Body of pancreas (tissue), 4 donors: ENCODE measurements around the gene STX19. TPM values are rescaled to one million over a fixed set of nuclear protein-coding genes. Genes with fewer than 3 reads are reported as not detected.
A peak's percentile ranks its signal among the peaks of the same experiment; 100 is the strongest.

Source experiments
- ATAC-seq: fragments of 150-250 bp; one replicate; pipeline ENCODE4 v1.9.1; 2016
- DNase-seq, 4 donors: peaks; one replicate each; pipeline ENCODE4 v3.0.0-alpha.2; 2019
- H3K27ac ChIP-seq, 4 donors: fragments of 200-600 bp; sonication (generic); 1 replicate in 3 of 4; 2 replicates in 1 of 4; pipeline versions ENCODE4 v1.5.1 to v1.6.1; 2016 to 2019; ENCODE audit warnings: mild to moderate bottlenecking in 1 of 4, mixed read lengths in 1 of 4, moderate library complexity in 1 of 4
- H3K27me3 ChIP-seq, 2 donors: fragments of 200-600 bp; sonication (generic); one replicate each; pipeline ENCODE4 v1.6.0; 2016; ENCODE audit warnings: mild to moderate bottlenecking in 1 of 2
- H3K36me3 ChIP-seq, 2 donors: fragments of 200-600 bp; sonication (generic); replicated peaks in 1 of 2; 2 replicates each; pipeline ENCODE4 v1.5.1; 2016; ENCODE audit warnings: low read depth in 2 of 2; ENCODE audit not compliant: insufficient read depth in 1 of 2
- H3K4me1 ChIP-seq: fragments of 200-600 bp; sonication (generic); one replicate; pipeline ENCODE4 v1.6.0; 2016
- H3K4me3 ChIP-seq, 2 donors: fragments of 200-600 bp; sonication (generic); 1 replicate in 1 of 2; 2 replicates in 1 of 2; pipeline ENCODE4 v1.5.1; 2016 to 2019
- H3K9me3 ChIP-seq, 3 donors: fragments of 200-600 bp; sonication (generic); 1 replicate in 2 of 3; 2 replicates in 1 of 3; pipeline ENCODE4 v1.5.1; 2016
- POLR2A ChIP-seq, 3 donors: fragments of 450-650 bp; IDR thresholded peaks; one replicate each; pipeline ENCODE4 v1.6.1; 2016; ENCODE audit warnings: antibody characterized with exemption in 3 of 3, mild to moderate bottlenecking in 2 of 3
- WGBS, 2 donors: methylation state at CpG; one replicate each; pipeline ENCODE4 v1.1.5; 2017; 5-methylcytosine and 5-hydroxymethylcytosine counted together
- intact Hi-C: fragments of 100-400 bp; cut with DNase I; formaldehyde crosslinking; loops from one replicate; pipeline ENCODE4 v1.15.1; 2023
- total RNA-seq, 2 donors: library from RNA; depleted of rRNA; stranded (reverse); fragments of >200 nt; gene quantifications; one replicate each; pipeline ENCODE4 v1.1.0, GENCODE V29; 2016
- TF ChIP-seq, protein P1 (sequence below), 7 experiments: fragments of 450-650 bp in 4 of 7; fragments of 200-600 bp in 3 of 7; sonication (generic) in 3 of 7; IDR thresholded peaks; one replicate each; pipeline ENCODE4 v1.5.1; 2016 to 2019; ENCODE audit warnings: antibody characterized with exemption in 7 of 7

Gene STX19, protein sequence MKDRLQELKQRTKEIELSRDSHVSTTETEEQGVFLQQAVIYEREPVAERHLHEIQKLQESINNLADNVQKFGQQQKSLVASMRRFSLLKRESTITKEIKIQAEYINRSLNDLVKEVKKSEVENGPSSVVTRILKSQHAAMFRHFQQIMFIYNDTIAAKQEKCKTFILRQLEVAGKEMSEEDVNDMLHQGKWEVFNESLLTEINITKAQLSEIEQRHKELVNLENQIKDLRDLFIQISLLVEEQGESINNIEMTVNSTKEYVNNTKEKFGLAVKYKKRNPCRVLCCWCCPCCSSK
- 1 to 10 TPM in 1 of 2 donors, under 1 TPM in 1; 0.66 to 2.1 TPM for total RNA-seq

DNA sequence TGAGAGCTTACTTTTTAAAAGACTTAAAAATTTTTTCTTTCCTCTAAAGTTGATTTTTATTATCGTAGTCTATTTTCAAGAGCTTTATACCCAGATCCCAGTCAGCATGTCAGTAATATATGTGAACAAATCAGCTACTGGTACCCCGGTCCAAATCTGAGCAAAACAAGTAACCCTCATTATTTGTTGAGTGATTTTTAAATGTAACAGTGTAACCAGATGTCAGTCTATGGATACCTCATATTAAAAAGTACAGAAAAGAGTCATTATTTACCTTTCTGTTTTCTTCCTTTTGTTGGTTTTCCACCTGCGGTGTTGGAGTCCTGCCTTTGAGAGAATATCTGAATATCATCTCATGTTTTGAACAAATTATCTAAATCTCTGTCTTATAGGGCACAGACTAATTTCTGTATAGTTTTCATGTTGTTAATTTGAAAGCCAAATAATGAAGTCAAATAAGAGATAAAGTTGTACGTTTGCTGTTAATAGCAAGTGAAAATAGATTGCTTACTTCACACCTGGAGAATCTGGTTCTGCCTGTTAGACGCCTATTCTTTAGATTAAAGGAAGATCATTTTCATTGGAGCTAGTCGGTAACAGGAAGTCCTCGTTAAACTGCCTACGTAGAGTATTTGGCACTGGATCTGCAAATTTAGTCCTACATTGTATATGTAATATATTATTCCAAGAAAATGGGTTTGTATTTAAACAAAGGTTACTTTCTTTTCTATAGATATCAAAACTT lies at the start of gene STX19:
TSS of gene STX19 (minus strand) at position 505 of the 745 bp plus-strand sequence. CDS start 13,328 bp downstream, outside the sequence.
- Histone ChIP-seq H3K36me3 (no peaks in the 10 kb centered on the region), H3K4me1 (peaks cover 21% of the 10 kb centered on the region), H3K4me3 (peak within 1 kb of the TSS; percentile 4 to 12), H3K27ac (peak within 1 kb of the TSS; percentile 34 to 84 (median 66)), H3K9me3 (no peaks in the 10 kb centered on the region), H3K27me3 (no peaks in the 10 kb centered on the region)
- ATAC-seq (peak; percentile 99), DNase-seq (peak; percentile 31 to 81 (median 47))
- peak in 2 of 3 donors; percentile 50 to 55 for TF ChIP-seq POLR2A (IDR thresholded peaks at IDR 0.05)
- TF ChIP-seq, protein P1, sequence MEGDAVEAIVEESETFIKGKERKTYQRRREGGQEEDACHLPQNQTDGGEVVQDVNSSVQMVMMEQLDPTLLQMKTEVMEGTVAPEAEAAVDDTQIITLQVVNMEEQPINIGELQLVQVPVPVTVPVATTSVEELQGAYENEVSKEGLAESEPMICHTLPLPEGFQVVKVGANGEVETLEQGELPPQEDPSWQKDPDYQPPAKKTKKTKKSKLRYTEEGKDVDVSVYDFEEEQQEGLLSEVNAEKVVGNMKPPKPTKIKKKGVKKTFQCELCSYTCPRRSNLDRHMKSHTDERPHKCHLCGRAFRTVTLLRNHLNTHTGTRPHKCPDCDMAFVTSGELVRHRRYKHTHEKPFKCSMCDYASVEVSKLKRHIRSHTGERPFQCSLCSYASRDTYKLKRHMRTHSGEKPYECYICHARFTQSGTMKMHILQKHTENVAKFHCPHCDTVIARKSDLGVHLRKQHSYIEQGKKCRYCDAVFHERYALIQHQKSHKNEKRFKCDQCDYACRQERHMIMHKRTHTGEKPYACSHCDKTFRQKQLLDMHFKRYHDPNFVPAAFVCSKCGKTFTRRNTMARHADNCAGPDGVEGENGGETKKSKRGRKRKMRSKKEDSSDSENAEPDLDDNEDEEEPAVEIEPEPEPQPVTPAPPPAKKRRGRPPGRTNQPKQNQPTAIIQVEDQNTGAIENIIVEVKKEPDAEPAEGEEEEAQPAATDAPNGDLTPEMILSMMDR (IDR thresholded peaks at IDR 0.05), result no peak
- 15 to 17% methylated on average over 8 of the region's 8 CpGs for WGBS, 2 donors
- intact Hi-C loops, result no loop called here

DNA sequence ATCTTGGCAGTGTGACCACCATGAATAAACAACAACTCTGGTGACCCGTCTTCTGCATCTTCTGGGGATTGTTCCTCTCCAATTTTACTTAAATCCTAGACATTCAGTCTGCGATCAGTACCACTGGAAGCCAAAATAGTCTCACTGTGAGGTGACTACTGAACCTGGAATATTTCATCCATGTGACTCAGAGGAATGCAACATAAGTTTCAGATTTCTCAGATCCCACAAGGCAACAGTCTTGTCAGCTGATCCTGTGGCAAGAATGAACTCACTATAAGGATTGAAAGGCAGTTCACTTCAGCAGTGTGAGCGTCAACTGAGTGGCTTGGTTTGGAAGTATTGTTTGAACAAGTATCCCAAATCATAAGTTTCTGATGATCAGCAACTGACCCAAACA lies 47.7 kb upstream of the STX19 start:
- H3K9me3 ChIP-seq, result no peaks in the 10 kb centered on the region
- no peak overlapping the region for H3K27ac ChIP-seq
- DNase-seq, result no peak
- no peak overlapping the region for H3K4me3 ChIP-seq
- no peaks in the 10 kb centered on the region for H3K4me1 ChIP-seq
- WGBS, 2 donors, result 94% methylated on average over 3 of the region's 3 CpGs
- intact Hi-C loops, result no loop called here
- no peak for TF ChIP-seq POLR2A (IDR thresholded peaks at IDR 0.05)
- TF ChIP-seq, protein P1 (IDR thresholded peaks at IDR 0.05), result no peak
- no peaks in the 10 kb centered on the region for H3K36me3 ChIP-seq
- H3K27me3 ChIP-seq, result no peaks in the 10 kb centered on the region
- no peak for ATAC-seq

DNA sequence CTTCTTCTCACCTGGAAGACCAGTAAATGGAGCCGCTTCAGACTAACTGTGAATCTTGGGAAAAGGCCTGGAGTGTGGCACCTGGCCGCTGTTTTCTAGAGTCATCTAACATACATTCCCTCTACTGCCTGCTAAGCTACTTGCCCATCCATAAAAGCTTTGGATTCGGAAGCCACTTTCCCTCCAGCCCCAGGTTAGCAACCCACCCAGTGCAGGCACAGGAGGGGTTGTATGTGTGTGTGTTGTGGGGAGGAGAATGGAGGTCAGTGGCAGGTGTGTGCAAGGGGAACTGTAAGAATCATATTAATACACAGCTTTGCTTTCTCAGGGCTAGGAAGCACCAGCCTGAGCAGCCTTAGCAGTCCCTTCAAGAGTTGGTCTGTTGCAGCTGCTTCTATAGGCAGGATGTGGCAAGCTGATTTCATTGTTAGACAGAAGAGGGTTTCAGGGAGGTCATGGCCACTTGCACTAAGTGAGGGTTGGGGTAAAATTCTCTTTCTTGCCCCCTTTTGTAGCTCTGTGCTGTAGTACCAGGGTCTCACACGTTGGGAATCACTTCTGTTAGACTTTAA lies 43.4 kb upstream of the STX19 start:
- H3K36me3 ChIP-seq, result no peaks in the 10 kb centered on the region
- ATAC-seq (no peak), DNase-seq (peak in 1 of 4 donors; percentile 20)
- H3K4me1 ChIP-seq, result peaks cover 3% of the 10 kb centered on the region
- intact Hi-C loops, result loop anchor here (5.0 kb wide), 1 partner anchor 74 kb away; no protein-coding TSS in a partner anchor
- no peak for TF ChIP-seq POLR2A (IDR thresholded peaks at IDR 0.05)
- TF ChIP-seq, protein P1 (IDR thresholded peaks at IDR 0.05), result no peak
- H3K27ac ChIP-seq, result no peak overlapping the region
- H3K4me3 ChIP-seq, result no peak overlapping the region
- no peaks in the 10 kb centered on the region for H3K9me3 ChIP-seq
- WGBS, 2 donors, result 68 to 69% methylated on average over 4 of the region's 4 CpGs
- H3K27me3 ChIP-seq, result no peaks in the 10 kb centered on the region

DNA sequence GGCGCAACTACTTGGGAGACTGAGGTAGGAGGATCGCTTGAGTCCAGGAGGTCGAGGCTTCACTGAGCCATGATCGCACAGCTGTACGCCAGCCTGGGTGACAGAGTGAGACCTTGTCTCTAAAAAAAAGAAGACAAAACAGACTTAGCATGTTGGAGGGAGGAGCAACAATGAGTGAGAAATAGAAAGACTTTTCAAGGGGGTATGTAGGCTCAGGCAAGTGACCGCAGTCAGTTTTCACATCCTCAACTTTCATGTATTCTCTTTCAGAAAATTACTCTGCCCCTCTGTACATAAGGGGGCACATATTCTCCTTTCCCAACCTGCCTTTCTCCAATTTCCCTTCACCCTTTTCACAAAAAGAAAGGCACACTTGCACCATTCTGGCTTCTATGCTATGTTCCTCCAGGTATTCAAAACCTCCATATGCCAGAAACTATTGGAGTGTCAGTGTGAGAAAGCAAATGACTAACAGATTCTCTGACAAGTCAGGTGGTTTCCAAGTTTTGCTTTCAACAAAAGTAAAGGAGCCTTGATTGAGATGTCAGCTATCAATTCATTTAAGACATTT lies 42.0 kb upstream of the STX19 start:
- peaks cover 16% of the 10 kb centered on the region for H3K4me1 ChIP-seq
- H3K36me3 ChIP-seq, result no peaks in the 10 kb centered on the region
- intact Hi-C loops, result loop anchor here (5.0 kb wide), 1 partner anchor 73 kb away; no protein-coding TSS in a partner anchor
- H3K27ac ChIP-seq, result no peak overlapping the region
- H3K9me3 ChIP-seq, result no peaks in the 10 kb centered on the region
- ATAC-seq, result no peak
- H3K27me3 ChIP-seq, result no peaks in the 10 kb centered on the region
- no peak for DNase-seq
- 93 to 97% methylated on average over 6 of the region's 6 CpGs for WGBS, 2 donors
- H3K4me3 ChIP-seq, result no peak overlapping the region
- TF ChIP-seq, protein P1 (IDR thresholded peaks at IDR 0.05), result no peak
- no peak for TF ChIP-seq POLR2A (IDR thresholded peaks at IDR 0.05)
